GM18498 (cell line): ENCODE data around the gene TMEM244.
"Not testable (repeated sequence)": the region's sequence is repeated elsewhere in the genome, so short reads cannot be mapped to it uniquely, and the experiment has no call there.

ENCODE experiments used
- ATAC-seq: cut with Tn5 transposase; IDR thresholded peaks from one replicate; pipeline ENCODE4 v1.9.1; 2021; ENCODE audit warnings: mild to moderate bottlenecking, moderate library complexity; ENCODE audit not compliant: unreplicated experiment

TMEM244 gene

DNA sequence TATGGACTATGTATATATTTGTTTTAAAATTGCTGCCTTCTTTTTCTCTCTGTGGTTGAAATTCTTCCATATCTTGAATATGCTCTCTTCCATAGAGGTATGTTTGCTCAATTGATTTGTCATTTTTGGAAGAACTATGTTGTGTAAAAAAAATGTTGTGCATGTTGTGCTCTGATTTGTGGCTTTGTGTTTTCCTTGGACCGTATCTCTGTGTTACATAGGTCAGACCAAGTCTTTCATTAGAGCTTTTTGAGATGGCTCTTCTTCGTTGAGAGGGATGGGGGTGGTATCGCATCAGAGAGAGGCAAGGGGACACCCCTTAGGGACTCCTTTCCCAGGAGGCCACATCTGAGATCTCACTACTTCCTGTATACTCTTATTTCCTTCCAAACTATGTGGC lies 43.8 kb downstream of the TMEM244 start:
- ATAC-seq, result no peak

DNA sequence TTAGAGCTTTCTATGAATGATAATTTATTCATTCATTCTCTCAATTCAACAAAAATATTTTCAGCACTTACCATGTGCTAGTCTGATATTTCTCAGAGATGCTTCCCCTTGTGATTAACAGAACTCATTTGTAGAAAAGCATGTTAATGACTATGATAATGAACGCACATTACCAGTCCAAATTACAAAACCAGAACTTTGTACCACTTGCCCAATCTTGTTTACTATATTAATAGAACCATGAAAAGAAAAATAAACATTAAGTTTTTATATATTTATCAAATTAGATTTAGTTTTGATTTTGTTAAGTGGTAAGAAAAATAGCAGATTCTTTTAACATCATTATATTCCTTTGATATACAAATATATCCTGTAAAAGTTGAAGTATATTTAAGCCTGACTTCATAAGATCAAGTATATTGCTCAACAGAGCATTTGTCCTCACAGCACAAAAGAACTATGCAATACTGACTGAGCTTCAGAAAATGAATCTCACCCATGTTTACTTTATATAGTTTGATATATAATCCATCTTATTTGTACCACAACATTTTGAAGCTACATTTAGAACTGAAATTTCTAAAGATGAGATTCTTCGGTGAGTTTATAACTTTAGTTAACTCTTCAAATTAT lies 48.9 kb downstream of the TMEM244 start:
- no peak for ATAC-seq

DNA sequence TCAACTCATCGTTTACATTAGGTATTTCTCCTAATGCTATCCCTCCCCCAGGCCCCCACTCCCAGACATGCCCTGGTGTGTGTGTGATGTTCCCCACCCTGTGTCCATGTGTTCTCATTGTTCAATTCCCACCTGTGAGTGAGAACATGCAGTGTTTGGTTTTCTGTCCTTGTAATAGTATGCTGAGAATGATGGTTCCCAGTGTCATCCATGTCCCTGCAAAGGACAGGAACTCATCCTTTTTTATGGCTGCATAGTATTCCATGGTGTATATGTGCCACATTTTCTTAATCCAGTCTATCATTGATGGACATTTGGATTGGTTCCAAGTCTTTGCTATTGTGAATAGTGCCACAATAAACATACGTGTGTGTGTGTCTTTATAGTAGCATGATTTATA lies 54.0 kb downstream of the TMEM244 start:
- ATAC-seq, result not testable (repeated sequence)

DNA sequence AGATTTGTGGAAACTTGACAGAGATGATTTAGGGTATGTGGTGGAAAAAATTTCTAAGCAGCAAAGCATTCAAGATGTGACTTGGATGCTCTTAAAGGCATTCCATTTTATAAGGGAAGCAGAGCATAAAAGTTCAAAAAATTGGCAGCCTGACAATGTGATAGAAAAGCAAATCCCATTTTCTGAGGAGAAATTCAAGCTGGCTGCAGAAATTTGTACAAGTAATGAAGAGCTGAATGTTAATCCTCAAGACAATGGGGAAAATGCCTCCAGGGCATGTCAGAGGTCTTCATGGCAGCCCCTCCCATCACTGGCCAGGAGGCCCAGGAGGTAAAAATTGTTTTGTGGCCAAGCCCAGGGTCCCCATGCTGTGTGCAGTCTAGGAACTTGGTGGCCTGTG lies 58.2 kb downstream of the TMEM244 start:
- ATAC-seq, result not testable (repeated sequence)

DNA sequence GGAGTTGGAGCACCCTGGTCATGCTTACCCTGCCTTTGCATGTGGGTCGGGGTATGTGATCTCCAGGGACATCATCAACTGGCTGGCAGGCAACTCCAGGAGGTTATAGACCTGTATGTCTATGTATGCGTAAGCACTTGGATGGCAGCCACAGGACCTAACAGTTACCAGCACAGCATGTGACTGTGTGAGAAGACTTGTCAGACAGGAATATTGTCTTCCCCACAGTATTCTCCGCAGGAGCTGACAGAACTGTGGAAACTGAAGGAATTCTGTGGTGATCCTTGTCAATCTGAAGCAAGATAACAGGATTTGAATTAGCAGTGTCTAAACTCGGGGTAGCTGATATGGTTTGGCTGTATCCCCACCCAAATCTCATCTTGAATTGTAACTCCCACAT lies 59.2 kb downstream of the TMEM244 start:
- no peak for ATAC-seq

DNA sequence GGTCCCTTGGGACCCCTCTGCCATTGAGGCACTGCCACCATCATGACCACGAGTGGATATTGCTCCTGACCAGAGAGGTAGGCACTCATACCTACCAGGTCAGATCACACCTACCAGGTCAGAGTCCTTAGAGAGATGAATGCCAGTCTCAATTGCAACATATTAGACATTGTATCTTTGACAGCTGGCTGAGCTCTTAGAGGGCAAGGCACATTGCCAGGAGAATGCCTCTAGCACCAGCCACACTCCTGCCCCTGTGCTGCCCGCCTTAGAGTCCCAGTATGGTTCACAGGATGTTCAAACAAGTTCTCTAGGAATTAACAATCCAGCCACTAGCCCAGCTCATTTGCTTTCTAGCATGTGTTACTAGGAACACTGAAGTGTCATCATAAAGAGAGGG lies 65.9 kb downstream of the TMEM244 start:
- ATAC-seq, result no peak

DNA sequence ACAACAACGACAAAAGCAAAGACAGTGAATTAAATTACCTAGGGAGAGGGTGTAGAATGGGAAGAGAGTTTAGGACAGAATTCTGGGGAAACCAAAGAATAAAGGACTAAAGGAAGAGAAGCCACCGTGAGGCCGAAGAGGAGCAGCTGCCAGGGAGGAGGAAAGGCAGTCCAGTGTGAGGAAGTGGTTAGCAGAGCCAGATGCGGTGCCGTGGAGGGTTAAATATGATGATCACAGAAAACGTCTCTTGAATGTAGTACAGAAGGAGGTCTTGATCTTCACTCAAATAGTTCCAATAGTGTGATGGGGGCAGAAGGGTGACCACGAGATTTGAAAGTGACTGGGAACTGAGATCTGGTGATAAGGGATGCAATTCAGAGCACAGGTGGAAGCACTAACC lies 67.7 kb downstream of the TMEM244 start:
- ATAC-seq, result no peak

DNA sequence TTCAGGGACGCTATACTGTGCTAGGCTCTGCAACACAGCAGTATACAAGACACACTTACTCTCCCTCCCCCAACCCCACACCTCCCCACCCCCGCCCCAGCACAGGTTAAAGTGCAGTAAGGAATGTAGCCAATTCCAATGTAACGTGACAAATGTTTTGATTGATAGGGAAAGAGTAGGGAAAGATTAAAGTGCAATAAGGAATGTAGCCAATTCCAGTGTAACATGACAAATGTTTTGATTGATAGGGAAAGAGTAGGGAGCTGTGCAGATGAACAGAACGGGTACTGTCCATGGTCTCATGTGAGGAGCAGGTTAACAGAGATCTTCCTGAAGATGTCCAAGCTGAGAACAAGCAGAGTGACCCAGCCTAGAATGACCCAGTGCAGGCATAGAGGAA lies 69.1 kb downstream of the TMEM244 start:
- no peak for ATAC-seq

DNA sequence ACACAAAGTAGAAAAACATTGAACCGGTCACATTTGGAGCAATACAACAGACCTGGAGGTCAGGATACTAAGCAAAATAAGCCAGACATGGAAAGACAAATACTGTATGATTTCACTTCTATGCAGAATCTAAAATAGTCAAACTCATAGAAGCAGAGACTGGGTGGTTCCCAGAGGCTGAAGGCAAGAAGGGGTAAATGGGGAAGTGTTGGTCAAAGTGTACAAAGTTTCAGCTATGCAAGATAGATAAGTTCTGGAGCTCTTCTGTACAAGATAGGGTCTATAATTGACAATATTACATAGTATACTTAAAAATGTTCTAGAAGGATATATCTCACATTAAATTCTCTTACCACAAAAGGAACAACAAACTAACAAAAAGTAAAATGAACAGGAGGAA lies 70.3 kb downstream of the TMEM244 start:
- no peak for ATAC-seq

DNA sequence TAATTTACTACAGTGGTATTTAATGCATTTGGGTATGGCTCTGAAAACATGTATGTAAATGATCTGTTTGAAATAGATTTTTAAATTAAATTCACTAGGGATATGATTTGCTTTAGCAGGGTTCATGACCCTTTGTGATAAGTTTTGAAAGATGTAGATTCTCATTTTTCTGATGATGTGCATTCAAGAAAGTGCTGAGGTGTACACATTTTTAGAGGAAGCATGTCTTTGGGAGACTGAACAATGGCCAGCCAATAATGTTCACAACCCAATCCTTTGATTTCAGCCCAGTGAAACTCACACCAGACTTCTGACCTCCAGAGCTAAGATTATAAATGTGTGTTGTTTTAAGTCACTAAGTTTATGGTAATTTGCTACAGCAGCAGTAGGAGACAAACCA lies 71.1 kb downstream of the TMEM244 start:
- ATAC-seq, result no peak

DNA sequence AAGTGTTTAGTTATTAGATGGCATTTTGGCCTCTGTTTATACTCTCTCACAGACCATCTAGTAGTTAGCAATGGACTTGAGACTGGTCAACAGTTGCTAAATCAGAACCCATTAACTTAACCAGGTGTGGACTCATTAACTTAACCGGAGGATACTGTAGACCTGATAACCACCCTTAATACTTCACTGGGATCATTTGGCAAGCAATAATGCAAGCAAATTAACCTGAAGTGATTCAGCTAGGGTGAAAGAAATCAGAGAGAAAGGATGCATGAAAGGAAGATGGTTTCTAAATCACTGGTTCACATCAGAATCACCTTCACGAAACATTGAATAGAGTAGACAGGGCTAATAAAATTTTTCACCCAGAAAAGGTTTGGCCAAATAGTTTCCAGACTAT lies 73.3 kb downstream of the TMEM244 start:
- no peak for ATAC-seq

DNA sequence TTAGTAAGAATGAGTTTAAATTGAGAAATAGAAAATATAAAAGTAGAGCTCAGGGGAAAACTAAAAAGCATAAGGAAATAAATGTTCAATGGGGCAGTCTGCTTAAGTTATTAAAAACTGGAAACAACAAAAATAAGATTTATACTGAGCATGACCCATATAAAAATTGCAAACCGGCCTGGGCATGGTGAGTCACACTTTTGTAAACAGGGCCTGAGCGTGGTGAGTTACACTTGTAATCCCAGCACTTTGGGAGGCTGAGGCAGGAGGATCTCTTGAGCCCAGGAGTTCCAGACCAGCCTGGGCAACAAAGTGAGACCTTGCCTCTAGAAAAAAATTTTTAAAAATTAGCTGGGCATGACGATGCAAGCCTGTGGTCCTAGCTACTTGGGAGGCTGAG lies 74.6 kb downstream of the TMEM244 start:
- ATAC-seq, result no peak

DNA sequence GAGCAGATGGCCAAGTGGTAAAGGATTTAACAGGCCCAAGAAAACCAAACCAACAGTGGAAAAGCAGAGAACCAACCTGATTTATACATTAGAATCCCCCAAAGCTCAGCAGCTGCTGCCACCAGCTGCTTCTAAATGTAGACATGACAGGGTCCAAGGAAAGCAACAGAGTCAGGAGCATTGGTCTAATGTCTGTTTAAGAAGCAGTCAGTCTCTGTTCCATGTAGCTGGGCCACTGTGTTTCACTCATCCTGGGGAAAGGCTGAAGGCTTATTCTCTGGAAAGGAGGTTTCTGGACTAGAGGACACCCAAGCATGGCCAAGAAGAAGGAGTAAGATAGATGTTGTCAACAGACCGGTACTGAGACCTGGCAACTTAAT lies 75.4 kb downstream of the TMEM244 start:
- ATAC-seq, result no peak

DNA sequence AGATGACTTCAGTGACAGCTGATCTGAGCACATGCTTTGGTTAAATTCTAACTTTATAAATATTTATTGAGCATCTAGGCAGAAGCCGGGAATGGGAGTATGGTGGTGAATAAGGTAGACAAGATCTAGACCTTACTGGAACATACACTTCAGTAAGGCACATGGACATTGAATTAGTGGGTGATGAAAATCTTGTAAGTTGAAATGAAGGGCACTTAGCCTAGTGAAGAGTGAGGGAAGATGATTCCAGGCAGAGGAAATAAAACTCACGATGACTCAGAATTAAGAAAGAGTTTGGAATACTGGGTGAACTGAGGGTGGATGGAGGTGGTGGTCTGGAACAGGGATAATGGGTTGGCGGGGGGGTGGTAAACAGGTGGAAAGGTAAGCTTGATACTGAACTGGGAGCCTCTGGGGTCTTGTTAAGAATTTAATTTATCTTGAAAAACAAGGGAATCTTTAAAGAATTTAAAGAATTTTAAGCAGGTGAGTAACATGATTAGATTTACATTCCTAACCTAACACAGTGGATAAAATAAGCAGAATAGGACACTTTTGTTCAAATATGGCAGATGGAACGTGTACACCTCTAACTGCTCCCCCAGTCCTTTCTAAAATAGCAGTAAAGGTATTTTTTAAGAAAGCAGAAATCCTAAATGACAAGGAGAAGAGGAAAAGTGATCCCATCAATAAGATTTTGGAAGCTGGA lies 75.9 kb downstream of the TMEM244 start:
- no peak for ATAC-seq
